Measurements from ENCODE around the gene PTPRN. TPM values are rescaled to one million over a fixed set of nuclear protein-coding genes. Genes with fewer than 3 reads are reported as not detected.
A peak's percentile ranks its signal among the peaks of the same experiment; 100 is the strongest.

Gene PTPRN
- total and polyA plus RNA-seq, 2 of the 8 experiments (the other 6 are each of a cell fraction or from before 2014, with no cell fraction given): 5.4 to 8.2 TPM

DNA sequence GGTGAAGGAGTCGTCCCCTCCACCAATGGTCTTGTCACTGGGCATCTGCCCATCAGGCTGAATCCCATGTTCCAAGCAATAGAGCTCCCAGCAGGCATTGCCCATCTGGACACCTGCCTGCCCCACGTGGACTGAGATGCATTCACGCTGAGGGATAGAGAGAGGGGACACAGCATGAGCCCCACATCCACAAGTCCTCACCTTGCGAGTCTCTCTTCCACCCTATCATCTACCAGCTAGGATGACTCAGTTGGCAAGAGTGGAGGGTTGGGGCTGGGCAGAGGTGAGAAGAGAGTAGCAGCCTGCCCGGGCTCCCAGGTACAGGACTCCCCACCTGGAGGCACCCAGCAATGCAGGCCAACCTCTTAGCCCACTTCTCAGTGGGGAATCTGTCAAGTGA is 57.1 kb downstream of the PTPRN start:
- Histone ChIP-seq H2AFZ (ENCODE audit: low read length) (no peak overlapping the region), H3K14ac (ENCODE audit: insufficient read length) (no peak overlapping the region), H2AK5ac (ENCODE audit: low read depth, low read length) (no peak overlapping the region; the same call in 1 of the 2 replicates), H3K9me3 (ENCODE audit: insufficient read depth in 2 of 2, low read depth in 1 of 2, low read length in 1 of 2) (no peaks in the 10 kb centered on the region), H2BK120ac (replicated peaks; ENCODE audit: low read depth, low read length) (no peak overlapping the region), H3K56ac (replicated peaks; ENCODE audit: insufficient read length, low read depth, low read length) (no peak overlapping the region), H4K91ac (replicated peaks; ENCODE audit: insufficient read length, low read length) (no peak overlapping the region), H2BK15ac (ENCODE audit: low read length) (peak overlapping the region; percentile 23; the same call in 1 of the 2 replicates), H4K8ac (ENCODE audit: extremely low read depth, insufficient read depth, low read length) (no peak overlapping the region), H3K9ac (replicated peaks in 1 of 4; ENCODE audit: extremely low read depth in 1 of 4, low read depth in 3 of 4, low read length in 3 of 4) (no peak overlapping the region), H3K4me1 (replicated peaks in 1 of 4; ENCODE audit: control insufficient read depth in 3 of 4, insufficient read depth in 4 of 4, low read length in 3 of 4) (peaks cover 5 to 14% (median 9%) of the 10 kb centered on the region in 4 experiments), H3K27me3 (replicated peaks in 1 of 4; ENCODE audit: control insufficient read depth in 3 of 4, extremely low read depth in 1 of 4, insufficient read depth in 3 of 4, low read length in 3 of 4) (peaks cover 16 to 43% (median 35%) of the 10 kb centered on the region in 4 experiments), H2BK5ac (ENCODE audit: low read depth, low read length) (no peak overlapping the region), H3K4me2 (ENCODE audit: insufficient read depth in 1 of 2, low read depth in 2 of 2, low read length in 2 of 2) (peak overlapping the region; percentile 85 to 92), H3K27ac (ENCODE audit: low read depth, low read length) (no peak overlapping the region), H3K23me2 (ENCODE audit: low read depth, low read length) (peaks cover 17% of the 10 kb centered on the region), H3K18ac (ENCODE audit: extremely low read depth, low read length) (no peak overlapping the region), H3K36me3 (ENCODE audit: control insufficient read depth in 2 of 4, insufficient read depth in 4 of 4, low read length in 3 of 4) (peaks cover 0 to 9% (median 5%) of the 10 kb centered on the region in 4 experiments; a peak in 4 of 8 replicates), H2BK12ac (ENCODE audit: low read depth, low read length) (0 out of 2 replicates have a peak overlapping the region, but pooled peaks have one; percentile 35), H3K79me2 (ENCODE audit: control insufficient read depth in 1 of 2, insufficient read depth in 2 of 2, low read length in 2 of 2) (no peaks in the 10 kb centered on the region), H4K5ac (ENCODE audit: insufficient read length, low read depth, low read length) (no peak overlapping the region), H3K4ac (replicated peaks; ENCODE audit: insufficient read length, low read depth, low read length) (no peak overlapping the region), H4K20me1 (replicated peaks in 1 of 2; ENCODE audit: control insufficient read depth in 1 of 2, insufficient read depth in 2 of 2, low read length in 2 of 2) (peaks cover 0 to 2% of the 10 kb centered on the region in 2 experiments), H3K23ac (ENCODE audit: insufficient read length) (no peak overlapping the region), H3K79me1 (ENCODE audit: low read depth, low read length) (peaks cover 2% of the 10 kb centered on the region; the same call in 1 of the 2 replicates), H3K4me3 (ENCODE audit: extremely low read depth in 1 of 4, insufficient read depth in 2 of 4, low read depth in 3 of 4, low read length in 4 of 4) (peak overlapping the region in 1 of 4 experiments; percentile 64; a peak in 2 of 8 replicates), H2BK20ac (ENCODE audit: low read length) (no peak overlapping the region)
- no peak for FAIRE-seq
- CTCF ChIA-PET (ENCODE audit: partially characterized antibody): interaction anchor here (0.7 to 6.6 kb wide), 14 partner anchors 9 to 115 kb away, joined by 3 to 118 read pairs (median 3); partner anchors contain the start of genes DNAJB2 and ZFAND2B
- POLR2A ChIA-PET (ENCODE audit: partially characterized antibody): interaction anchor here (0.6 to 14.9 kb wide), 15 partner anchors 10 to 132 kb away, joined by 3 to 190 read pairs (median 7); partner anchors contain the start of genes ABCB6, ANKZF1, ATG9A and CNPPD1
- WGBS, 2 experiments (ENCODE audit: extremely low coverage in 1 of 2, insufficient coverage in 1 of 2, insufficient read length in 1 of 2, insufficient replicate concordance in 2 of 2, low coverage in 1 of 2, low lambda C conversion rate in 2 of 2, missing lambda C conversion rate in 1 of 2): 71% methylated on average over 5 of the region's 5 CpGs; no CpG with 5 or more reads in 1 of the 2 experiments
- DNase-seq (ENCODE audit: low read depth in 1 of 2, low spot score in 2 of 2): no peak
- TF ChIP-seq, protein P1, sequence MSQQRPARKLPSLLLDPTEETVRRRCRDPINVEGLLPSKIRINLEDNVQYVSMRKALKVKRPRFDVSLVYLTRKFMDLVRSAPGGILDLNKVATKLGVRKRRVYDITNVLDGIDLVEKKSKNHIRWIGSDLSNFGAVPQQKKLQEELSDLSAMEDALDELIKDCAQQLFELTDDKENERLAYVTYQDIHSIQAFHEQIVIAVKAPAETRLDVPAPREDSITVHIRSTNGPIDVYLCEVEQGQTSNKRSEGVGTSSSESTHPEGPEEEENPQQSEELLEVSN (IDR thresholded peaks at IDR 0.05): no peak
- TF ChIP-seq, protein P2, sequence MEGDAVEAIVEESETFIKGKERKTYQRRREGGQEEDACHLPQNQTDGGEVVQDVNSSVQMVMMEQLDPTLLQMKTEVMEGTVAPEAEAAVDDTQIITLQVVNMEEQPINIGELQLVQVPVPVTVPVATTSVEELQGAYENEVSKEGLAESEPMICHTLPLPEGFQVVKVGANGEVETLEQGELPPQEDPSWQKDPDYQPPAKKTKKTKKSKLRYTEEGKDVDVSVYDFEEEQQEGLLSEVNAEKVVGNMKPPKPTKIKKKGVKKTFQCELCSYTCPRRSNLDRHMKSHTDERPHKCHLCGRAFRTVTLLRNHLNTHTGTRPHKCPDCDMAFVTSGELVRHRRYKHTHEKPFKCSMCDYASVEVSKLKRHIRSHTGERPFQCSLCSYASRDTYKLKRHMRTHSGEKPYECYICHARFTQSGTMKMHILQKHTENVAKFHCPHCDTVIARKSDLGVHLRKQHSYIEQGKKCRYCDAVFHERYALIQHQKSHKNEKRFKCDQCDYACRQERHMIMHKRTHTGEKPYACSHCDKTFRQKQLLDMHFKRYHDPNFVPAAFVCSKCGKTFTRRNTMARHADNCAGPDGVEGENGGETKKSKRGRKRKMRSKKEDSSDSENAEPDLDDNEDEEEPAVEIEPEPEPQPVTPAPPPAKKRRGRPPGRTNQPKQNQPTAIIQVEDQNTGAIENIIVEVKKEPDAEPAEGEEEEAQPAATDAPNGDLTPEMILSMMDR (IDR thresholded peaks at IDR 0.05; ENCODE audit: control extremely low read depth in 1 of 3, insufficient read depth in 1 of 3, low read depth in 1 of 3, low read length in 3 of 3): no peak
- TF ChIP-seq JUN (IDR thresholded peaks at IDR 0.05; ENCODE audit: low read depth, low read length) (no peak), POU5F1 (IDR thresholded peaks at IDR 0.05; ENCODE audit: low read depth, low read length) (no peak), CBX8 (IDR thresholded peaks at IDR 0.05; ENCODE audit: borderline replicate concordance, low read depth, low read length) (no peak), CHD1 (IDR thresholded peaks at IDR 0.05; ENCODE audit: low read depth, low read length) (no peak), CHD2 (IDR thresholded peaks at IDR 0.05; ENCODE audit: low read length) (no peak)
